Stimulated activated naive B cell treated with anti-CD40 and anti-IgM and Interleukin-4, amounts not matched to agents 10 μg/mL and 1 μg/mL and 100 μg/mL, for 72 hours (primary cell): ENCODE results near the gene SKOR1.
A peak's percentile ranks its signal among the peaks of the same experiment; 100 is the strongest.

Experiments used
- ATAC-seq, 2 donors: fragments of 150-1000 bp; cut with Tn5 transposase; replicated peaks; 2 replicates each; pipeline ENCODE4 v1.10.0; 2021; ENCODE audit warnings: moderate library complexity in 1 of 2
- DNase-seq: peaks from one replicate; pipeline ENCODE4 v3.0.0; 2021
- H3K27ac Mint-ChIP-seq: one replicate; pipeline ENCODE4 v1.8.0; 2022; ENCODE audit warnings: mild to moderate bottlenecking, mixed read lengths
- H3K27me3 Mint-ChIP-seq, 2 donors: one replicate each; pipeline ENCODE4 v1.8.0; 2022; ENCODE audit warnings: mixed read lengths in 2 of 2
- H3K36me3 Mint-ChIP-seq, 2 donors: one replicate each; pipeline ENCODE4 v1.8.0; 2022; ENCODE audit warnings: mixed read lengths in 2 of 2, mild to moderate bottlenecking in 1 of 2
- H3K4me1 Mint-ChIP-seq, 2 donors: one replicate each; pipeline ENCODE4 v1.8.0; 2022; ENCODE audit warnings: mixed read lengths in 2 of 2, mild to moderate bottlenecking in 1 of 2
- H3K4me3 Mint-ChIP-seq, 2 donors: one replicate each; pipeline ENCODE4 v1.8.0; 2022; ENCODE audit warnings: mild to moderate bottlenecking in 2 of 2, mixed read lengths in 2 of 2, moderate library complexity in 1 of 2
- H3K9me3 Mint-ChIP-seq, 2 donors: one replicate each; pipeline ENCODE4 v1.8.0; 2022; ENCODE audit warnings: mixed read lengths in 2 of 2, mild to moderate bottlenecking in 1 of 2

Gene SKOR1

GRCh38 chr15:67836955-67837354 lies 11.6 kb downstream of the SKOR1 start:
- peaks cover 37 to 53% of the 10 kb centered on the region in 2 donors for H3K27me3 Mint-ChIP-seq
- peaks cover 4 to 5% of the 10 kb centered on the region in 2 donors for H3K36me3 Mint-ChIP-seq
- H3K4me1 Mint-ChIP-seq = peaks cover 41 to 75% of the 10 kb centered on the region in 2 donors
- no peak overlapping the region for H3K27ac Mint-ChIP-seq
- no peak overlapping the region for H3K4me3 Mint-ChIP-seq
- no peak for DNase-seq
- ATAC-seq = no peak
- H3K9me3 Mint-ChIP-seq = no peaks in the 10 kb centered on the region

DNA sequence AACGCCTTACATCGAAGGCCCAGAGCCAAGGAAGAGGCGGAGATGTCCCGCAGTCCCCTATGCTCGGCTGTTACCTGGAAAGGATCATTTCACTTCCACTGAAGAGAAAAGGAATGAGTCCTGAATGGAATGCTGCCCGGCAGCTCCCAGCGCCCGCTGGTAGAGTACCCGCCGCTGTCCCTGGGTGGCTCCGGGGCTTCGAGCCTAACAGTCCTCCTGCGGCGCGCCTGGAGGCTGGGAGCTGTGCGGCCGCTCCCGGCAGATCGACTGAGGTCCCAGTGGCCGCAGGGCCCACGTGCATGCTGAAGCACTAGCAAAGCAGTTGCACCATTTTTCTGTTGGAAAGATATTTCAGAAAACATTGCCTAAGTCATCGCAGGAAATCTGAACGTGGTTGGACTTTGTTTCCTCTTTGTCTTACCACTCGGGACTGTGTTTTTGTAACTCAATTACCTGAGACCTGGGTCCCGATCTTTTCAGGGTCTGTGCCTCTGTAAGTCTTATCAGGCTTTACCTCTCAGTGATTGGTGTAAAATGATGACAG lies 13.6 kb downstream of the SKOR1 start:
- peak overlapping the region; percentile 10 for H3K27ac Mint-ChIP-seq
- H3K4me1 Mint-ChIP-seq = peaks cover 35 to 59% of the 10 kb centered on the region in 2 donors

GRCh38 chr15:67839499-67839928 lies 14.2 kb downstream of the SKOR1 start:
- H3K4me1 Mint-ChIP-seq = peaks cover 32 to 52% of the 10 kb centered on the region in 2 donors
- H3K36me3 Mint-ChIP-seq = peaks cover 4 to 5% of the 10 kb centered on the region in 2 donors
- no peaks in the 10 kb centered on the region for H3K9me3 Mint-ChIP-seq
- ATAC-seq = peak; percentile 28 to 35
- DNase-seq = peak; percentile 46
- H3K27ac Mint-ChIP-seq = peak overlapping the region; percentile 99
- peaks cover 15 to 27% of the 10 kb centered on the region in 2 donors for H3K27me3 Mint-ChIP-seq
- peak overlapping the region; percentile 89 to 95 for H3K4me3 Mint-ChIP-seq

More for the DNA sequence above, 13.6 kb downstream of the SKOR1 start:
- H3K4me3 Mint-ChIP-seq = peak overlapping the region; percentile 50 to 66
- peaks cover 4 to 5% of the 10 kb centered on the region in 2 donors for H3K36me3 Mint-ChIP-seq
- peaks cover 21 to 34% of the 10 kb centered on the region in 2 donors for H3K27me3 Mint-ChIP-seq
- H3K9me3 Mint-ChIP-seq = no peaks in the 10 kb centered on the region
- DNase-seq (no peak), ATAC-seq (no peak)

DNA sequence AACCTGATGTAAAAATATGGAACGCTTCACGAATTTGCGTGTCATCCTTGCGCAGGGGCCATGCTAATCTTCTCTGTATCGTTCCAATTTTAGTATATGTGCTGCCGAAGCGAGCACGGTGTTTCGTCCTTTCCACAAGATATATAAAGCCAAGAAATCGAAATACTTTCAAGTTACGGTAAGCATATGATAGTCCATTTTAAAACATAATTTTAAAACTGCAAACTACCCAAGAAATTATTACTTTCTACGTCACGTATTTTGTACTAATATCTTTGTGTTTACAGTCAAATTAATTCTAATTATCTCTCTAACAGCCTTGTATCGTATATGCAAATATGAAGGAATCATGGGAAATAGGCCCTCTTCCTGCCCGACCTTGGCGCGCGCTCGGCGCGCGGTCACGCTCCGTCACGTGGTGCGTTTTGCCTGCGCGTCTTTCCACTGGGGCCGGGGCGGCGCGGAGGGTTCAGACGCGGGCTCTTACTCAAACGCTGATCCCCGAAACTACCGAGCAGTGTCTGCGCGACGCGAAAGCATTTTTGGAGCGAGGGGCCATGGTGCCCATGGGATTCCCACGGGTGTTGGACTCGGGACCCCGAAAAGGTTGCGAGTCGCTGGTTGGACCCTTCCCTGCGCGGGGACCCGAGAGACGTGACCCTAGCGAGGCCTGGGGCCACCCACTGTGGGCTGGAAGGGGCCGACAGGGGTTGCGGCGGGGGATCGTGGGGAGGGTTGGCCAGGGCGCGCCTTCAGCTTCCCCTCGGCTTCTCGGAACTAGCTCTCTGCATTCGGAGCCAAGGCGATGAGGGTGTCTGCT lies 14.8 kb downstream of the SKOR1 start, which contains the start of gene RNU6-1:
Gene RNU6-1 (minus strand): TSS at position 117 of the 820 bp plus-strand sequence.
- peaks cover 9 to 21% of the 10 kb centered on the region in 2 donors for H3K27me3 Mint-ChIP-seq
- peak within 1 kb of the TSS; percentile 89 to 95 for H3K4me3 Mint-ChIP-seq
- H3K4me1 Mint-ChIP-seq = peaks cover 28 to 46% of the 10 kb centered on the region in 2 donors
- DNase-seq = peak; percentile 94
- H3K36me3 Mint-ChIP-seq = peaks cover 4 to 5% of the 10 kb centered on the region in 2 donors
- H3K27ac Mint-ChIP-seq = peak within 1 kb of the TSS; percentile 99
- no peaks in the 10 kb centered on the region for H3K9me3 Mint-ChIP-seq
- ATAC-seq = peak; percentile 86 to 91

GRCh38 chr15:67840749-67841512 lies 15.6 kb downstream of the SKOR1 start:
- Mint-ChIP-seq H3K36me3 (peaks cover 4 to 5% of the 10 kb centered on the region in 2 donors), H3K4me3 (peak overlapping the region; percentile 89 to 95), H3K4me1 (peaks cover 24 to 38% of the 10 kb centered on the region in 2 donors), H3K27me3 (peaks cover 8 to 13% of the 10 kb centered on the region in 2 donors), H3K27ac (peak overlapping the region; percentile 99), H3K9me3 (no peaks in the 10 kb centered on the region)
- DNase-seq (no peak), ATAC-seq (peak in 1 of 2 donors; percentile 26)

DNA sequence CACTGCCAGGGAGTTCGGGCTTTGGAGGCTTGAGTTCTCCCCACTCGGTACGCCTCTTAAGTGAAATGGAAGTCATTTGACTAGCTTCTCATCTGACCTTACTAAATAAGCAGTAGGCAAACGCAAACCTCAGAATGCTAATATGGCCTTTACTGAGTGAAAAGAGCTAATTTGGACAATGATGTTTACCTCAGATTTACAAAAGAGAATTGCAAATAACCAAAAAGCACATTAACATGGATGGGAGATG lies 16.1 kb downstream of the SKOR1 start:
- peaks cover 7 to 9% of the 10 kb centered on the region in 2 donors for H3K27me3 Mint-ChIP-seq
- peaks cover 4 to 5% of the 10 kb centered on the region in 2 donors for H3K36me3 Mint-ChIP-seq
- no peaks in the 10 kb centered on the region for H3K9me3 Mint-ChIP-seq
- ATAC-seq = no peak
- peak overlapping the region; percentile 89 to 95 for H3K4me3 Mint-ChIP-seq
- no peak for DNase-seq
- peak overlapping the region; percentile 99 for H3K27ac Mint-ChIP-seq
- peaks cover 23 to 33% of the 10 kb centered on the region in 2 donors for H3K4me1 Mint-ChIP-seq

- ATAC-seq (no peak), DNase-seq (no peak)
- H3K9me3 Mint-ChIP-seq = no peaks in the 10 kb centered on the region
- H3K27me3 Mint-ChIP-seq = peaks cover 0 to 4% of the 10 kb centered on the region in 2 donors
- H3K4me3 Mint-ChIP-seq = no peak overlapping the region
- H3K27ac Mint-ChIP-seq = no peak overlapping the region
- H3K4me1 Mint-ChIP-seq = peaks cover 19 to 30% of the 10 kb centered on the region in 2 donors
- peaks cover 4 to 5% of the 10 kb centered on the region in 2 donors for H3K36me3 Mint-ChIP-seq
Observed at GRCh38 chr15:67843092-67843501, 17.8 kb downstream of the SKOR1 start.

GRCh38 chr15:67843571-67844387 lies 18.5 kb downstream of the SKOR1 start:
- DNase-seq (no peak), ATAC-seq (no peak)
- Mint-ChIP-seq H3K4me3 (no peak overlapping the region), H3K27ac (no peak overlapping the region), H3K4me1 (peaks cover 20 to 24% of the 10 kb centered on the region in 2 donors), H3K36me3 (peaks cover 4 to 5% of the 10 kb centered on the region in 2 donors), H3K9me3 (no peaks in the 10 kb centered on the region), H3K27me3 (peaks cover 0 to 8% of the 10 kb centered on the region in 2 donors)

DNA sequence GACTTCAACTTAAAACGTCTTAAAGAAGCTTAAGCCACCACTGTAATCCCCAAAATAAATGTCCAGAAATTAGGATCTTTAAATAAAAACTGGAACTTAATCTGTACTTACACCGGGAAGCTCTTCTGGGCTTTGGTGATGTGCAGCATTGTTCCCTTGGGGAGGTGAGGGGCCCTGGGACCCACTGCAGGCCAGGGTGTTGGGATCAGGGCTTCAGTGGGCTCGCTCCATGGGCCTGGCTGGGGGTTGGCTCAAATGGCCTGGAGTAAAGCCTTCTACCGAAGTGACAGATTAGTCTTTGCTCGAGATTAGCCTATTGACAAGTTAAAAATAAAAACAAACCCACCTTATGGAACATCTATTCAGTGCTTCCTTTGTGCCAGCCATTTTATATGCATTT lies 20.7 kb downstream of the SKOR1 start:
- Mint-ChIP-seq H3K9me3 (no peaks in the 10 kb centered on the region), H3K4me3 (no peak overlapping the region), H3K4me1 (peaks cover 12 to 14% of the 10 kb centered on the region in 2 donors), H3K27ac (no peak overlapping the region), H3K27me3 (peaks cover 0 to 8% of the 10 kb centered on the region in 2 donors), H3K36me3 (no peaks in the 10 kb centered on the region)
- DNase-seq (no peak), ATAC-seq (no peak)

DNA sequence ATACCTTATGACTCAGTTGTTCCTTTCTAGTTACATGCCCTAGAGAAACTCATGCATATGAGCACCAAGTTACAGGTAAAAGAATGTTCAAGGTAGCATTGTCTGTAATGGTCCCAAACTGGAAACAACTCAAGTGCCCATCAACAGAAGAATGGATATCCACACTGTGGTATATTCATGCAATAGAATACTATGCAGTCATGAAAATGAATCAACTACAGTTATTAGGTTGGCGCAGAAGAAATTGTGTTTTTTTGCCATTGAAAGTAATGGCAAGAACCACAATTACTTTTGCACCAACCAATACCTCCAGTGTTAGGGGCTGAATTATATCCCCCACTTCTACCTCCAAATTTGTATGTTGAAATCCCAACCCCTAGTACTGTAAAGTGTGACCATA lies 24.2 kb downstream of the SKOR1 start:
- no peaks in the 10 kb centered on the region for H3K36me3 Mint-ChIP-seq
- no peak overlapping the region for H3K27ac Mint-ChIP-seq
- ATAC-seq (no peak), DNase-seq (no peak)
- no peak overlapping the region for H3K4me3 Mint-ChIP-seq
- H3K4me1 Mint-ChIP-seq = peaks cover 14 to 24% of the 10 kb centered on the region in 2 donors
- peaks cover 0 to 3% of the 10 kb centered on the region in 2 donors for H3K9me3 Mint-ChIP-seq
- H3K27me3 Mint-ChIP-seq = peaks cover 0 to 8% of the 10 kb centered on the region in 2 donors

DNA sequence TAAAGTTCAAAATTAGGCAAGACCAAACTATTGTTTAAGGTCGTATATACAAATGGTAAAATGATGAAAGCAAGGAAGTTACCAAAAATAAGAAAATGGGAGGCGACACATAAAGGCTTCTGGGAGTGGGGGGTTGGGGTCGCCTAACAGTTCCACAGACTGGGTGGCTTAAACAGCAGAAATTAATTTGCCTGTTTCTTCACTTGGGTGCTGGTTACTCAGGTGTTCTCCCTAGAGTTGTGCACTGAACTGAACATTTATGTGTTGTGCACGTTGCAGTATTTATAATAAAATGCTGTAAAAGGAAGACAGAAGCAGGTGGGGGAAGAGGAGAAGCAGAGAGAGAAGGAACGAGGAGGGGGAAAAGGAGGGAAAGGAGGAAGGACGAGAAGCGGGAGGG lies 25.0 kb downstream of the SKOR1 start:
- DNase-seq = no peak
- H3K4me3 Mint-ChIP-seq = no peak overlapping the region
- H3K36me3 Mint-ChIP-seq = no peaks in the 10 kb centered on the region
- peaks cover 0 to 3% of the 10 kb centered on the region in 2 donors for H3K9me3 Mint-ChIP-seq
- peaks cover 14 to 24% of the 10 kb centered on the region in 2 donors for H3K4me1 Mint-ChIP-seq
- H3K27ac Mint-ChIP-seq = no peak overlapping the region
- no peak for ATAC-seq
- H3K27me3 Mint-ChIP-seq = peaks cover 0 to 8% of the 10 kb centered on the region in 2 donors

- Mint-ChIP-seq H3K4me1 (peaks cover 18 to 30% of the 10 kb centered on the region in 2 donors), H3K27ac (no peak overlapping the region)
Observed at GRCh38 chr15:67850994-67851571, 25.8 kb downstream of the SKOR1 start.

DNA sequence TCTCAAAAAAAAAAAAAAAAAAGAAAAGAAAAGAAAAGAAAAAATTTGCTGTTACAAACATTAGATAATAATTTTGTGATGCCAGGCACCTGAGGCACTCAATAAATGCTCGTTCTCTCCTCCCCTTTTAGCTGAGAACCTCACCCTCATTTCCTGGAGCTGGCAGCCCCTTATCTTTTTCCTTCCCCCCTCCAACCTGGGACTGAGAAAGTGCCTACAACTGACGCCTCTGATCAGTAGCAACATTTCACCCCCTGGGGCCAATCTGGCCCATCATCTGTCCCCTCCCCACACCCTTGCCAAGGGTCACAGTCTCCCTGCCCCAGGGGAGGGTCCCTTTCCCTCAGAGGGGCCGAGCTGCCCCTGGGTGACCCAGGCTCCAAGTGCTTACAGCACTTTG lies 27.1 kb downstream of the SKOR1 start:
- DNase-seq (no peak), ATAC-seq (no peak)
- Mint-ChIP-seq H3K4me3 (no peak overlapping the region), H3K27me3 (peaks cover 0 to 8% of the 10 kb centered on the region in 2 donors), H3K4me1 (peaks cover 21 to 32% of the 10 kb centered on the region in 2 donors), H3K27ac (peak overlapping the region; percentile 9), H3K36me3 (no peaks in the 10 kb centered on the region), H3K9me3 (peaks cover 0 to 3% of the 10 kb centered on the region in 2 donors)

More at GRCh38 chr15:67850994-67851571, 25.8 kb downstream of the SKOR1 start:
- no peak overlapping the region for H3K4me3 Mint-ChIP-seq
- H3K27me3 Mint-ChIP-seq = peaks cover 0 to 8% of the 10 kb centered on the region in 2 donors
- H3K36me3 Mint-ChIP-seq = no peaks in the 10 kb centered on the region
- H3K9me3 Mint-ChIP-seq = peaks cover 0 to 3% of the 10 kb centered on the region in 2 donors
- no peak for DNase-seq
- peak; percentile 66 to 78 for ATAC-seq
